SK-N-SH (cell line): ENCODE data around the gene TPSG1. TPM values are rescaled to one million over a fixed set of nuclear protein-coding genes. Genes with fewer than 3 reads are reported as not detected.

Experiments used
- CTCF ChIA-PET: fragments of 300-600, 350-600 bp; formaldehyde crosslinking; extraction: SDS; loops from one replicate; lab custom pipeline; 2021; lab: Yijun Ruan, JAX
- POLR2A ChIA-PET: fragments of 350-600 bp; sonication (Branson Sonifier 250); formaldehyde crosslinking; extraction: SDS; loops from one replicate; lab custom pipeline; 2020; ENCODE audit warnings: antibody characterized with exemption, inconsistent platforms; lab: Yijun Ruan, JAX
- DNase-seq: peaks from one replicate; pipeline ENCODE4 v3.0.0; 2012
- H2AFZ ChIP-seq: fragments of 200-600 bp; sonication (generic); 2 replicates; pipeline ENCODE4 v1.8.1; 2016; ENCODE audit warnings: antibody characterized with exemption, mild to moderate bottlenecking, low read depth
- H3F3A ChIP-seq: fragments of 200-600 bp; sonication (generic); replicated peaks from 2 replicates; pipeline ENCODE3; 2016; ENCODE audit warnings: antibody characterized with exemption, mild to moderate bottlenecking; ENCODE audit not compliant: insufficient read depth
- H3K27ac ChIP-seq, 2 experiments: fragments of 200-500 bp in 1 of 2; fragments of 200-600 bp in 1 of 2; sonication (Bioruptor generic) in 1 of 2; sonication (generic), shearing (Covaris generic) in 1 of 2; 2 replicates each; pipeline versions ENCODE4 v1.5.1 to v1.6.1; 2014 to 2016; ENCODE audit warnings: low read depth in 2 of 2, inconsistent platforms in 1 of 2, low read length in 1 of 2, mild to moderate bottlenecking in 1 of 2, mixed read lengths in 1 of 2
- H3K27me3 ChIP-seq: fragments of 200-600 bp; sonication (generic), shearing (Covaris generic); 2 replicates; pipeline ENCODE4 v1.6.1; 2016; ENCODE audit warnings: mixed run types; ENCODE audit not compliant: insufficient read depth
- H3K36me3 ChIP-seq, 2 experiments: fragments of 200-500 bp in 1 of 2; fragments of 200-600 bp in 1 of 2; sonication (Bioruptor generic) in 1 of 2; sonication (generic) in 1 of 2; replicated peaks in 1 of 2; 2 replicates each; pipeline versions ENCODE3 to v1.5.1; 2014 to 2016; ENCODE audit warnings: low read length in 1 of 2, mild to moderate bottlenecking in 1 of 2; ENCODE audit not compliant: insufficient read depth in 2 of 2, control insufficient read depth in 1 of 2
- H3K4me1 ChIP-seq, 2 experiments: fragments of 200-500 bp in 1 of 2; fragments of 200-600 bp in 1 of 2; sonication (Bioruptor generic) in 1 of 2; sonication (generic), shearing (Covaris generic) in 1 of 2; 2 replicates each; pipeline versions ENCODE4 v1.5.1 to v1.6.1; 2014 to 2016; ENCODE audit warnings: low read depth in 1 of 2, low read length in 1 of 2, mixed run types in 1 of 2; ENCODE audit not compliant: insufficient read depth in 2 of 2, control insufficient read depth in 1 of 2
- H3K4me2 ChIP-seq: fragments of 200-600 bp; sonication (generic), shearing (Covaris generic); 2 replicates; pipeline ENCODE4 v1.6.1; 2017; ENCODE audit warnings: mixed run types
- H3K4me3 ChIP-seq, 2 experiments: fragments of 200-500 bp in 1 of 2; fragments of 200-600 bp in 1 of 2; sonication (Bioruptor generic) in 1 of 2; sonication (generic), shearing (Covaris generic) in 1 of 2; 2 replicates each; pipeline versions ENCODE4 v1.5.1 to v1.8.1; 2014 to 2016; ENCODE audit warnings: low read depth in 2 of 2, inconsistent platforms in 1 of 2, low read length in 1 of 2, mild to moderate bottlenecking in 1 of 2, mixed read lengths in 1 of 2, moderate library complexity in 1 of 2
- H3K79me2 ChIP-seq: fragments of 200-600 bp; sonication (generic); 2 replicates; pipeline ENCODE4 v1.8.1; 2017; ENCODE audit warnings: mild to moderate bottlenecking; ENCODE audit not compliant: insufficient read depth
- H3K9ac ChIP-seq: fragments of 200-600 bp; sonication (generic); 2 replicates; pipeline ENCODE4 v1.6.1; 2017; ENCODE audit warnings: mixed run types
- H3K9me2 ChIP-seq: fragments of 200-600 bp; sonication (generic); 2 replicates; pipeline ENCODE4 v1.6.1; 2017; ENCODE audit warnings: mixed run types
- H3K9me3 ChIP-seq: fragments of 200-600 bp; sonication (generic); 2 replicates; pipeline ENCODE4 v1.6.1; 2017; ENCODE audit warnings: mixed run types, mild to moderate bottlenecking, moderate library complexity
- H4K20me1 ChIP-seq: fragments of 200-600 bp; sonication (generic); 2 replicates; pipeline ENCODE4 v1.6.1; 2017; ENCODE audit warnings: mild to moderate bottlenecking, mixed run types; ENCODE audit not compliant: insufficient read depth
- CTCF ChIP-seq: fragments of 200-600 bp; sonication (generic); IDR thresholded peaks from 2 replicates; pipeline ENCODE4 v1.6.1; 2017; ENCODE audit warnings: antibody characterized with exemption, mild to moderate bottlenecking, moderate library complexity
- FOXM1 ChIP-seq: IDR thresholded peaks from 2 replicates; pipeline ENCODE4 v1.4.0; 2012; ENCODE audit warnings: low read depth, mild to moderate bottlenecking
- GABPA ChIP-seq: IDR thresholded peaks from 2 replicates; pipeline ENCODE4 v1.4.0; 2012; ENCODE audit warnings: low read depth, mild to moderate bottlenecking
- IRF3 ChIP-seq: fragments of 150-350 bp; IDR thresholded peaks from 2 replicates; pipeline ENCODE4 v1.6.1; 2016; ENCODE audit warnings: mild to moderate bottlenecking, low read depth, low read length
- MAX ChIP-seq: IDR thresholded peaks from 2 replicates; pipeline ENCODE4 v1.4.0; 2012; ENCODE audit warnings: low read depth
- NFIC ChIP-seq: IDR thresholded peaks from 2 replicates; pipeline ENCODE4 v1.4.0; 2012; ENCODE audit warnings: borderline replicate concordance
- RAD21 ChIP-seq: IDR thresholded peaks from 2 replicates; pipeline ENCODE4 v1.6.1; 2012; ENCODE audit warnings: mild to moderate bottlenecking, low read length
- RCOR1 ChIP-seq: fragments of 150-350 bp; IDR thresholded peaks from 2 replicates; pipeline ENCODE4 v1.6.1; 2017; ENCODE audit warnings: antibody characterized with exemption, low read length
- RFX5 ChIP-seq: IDR thresholded peaks from 2 replicates; pipeline ENCODE4 v1.6.1; 2012; ENCODE audit warnings: mild to moderate bottlenecking, improper control_type of control experiment, low read length
- RXRA ChIP-seq: IDR thresholded peaks from 2 replicates; pipeline ENCODE4 v1.4.0; 2012; ENCODE audit warnings: low read depth, mild to moderate bottlenecking, borderline replicate concordance
- SMC3 ChIP-seq: IDR thresholded peaks from 2 replicates; pipeline ENCODE4 v1.6.1; 2012; ENCODE audit warnings: low read depth, low read length, improper control_type of control experiment
- TCF12 ChIP-seq: IDR thresholded peaks from 2 replicates; pipeline ENCODE4 v1.4.0; 2012
- TEAD4 ChIP-seq: IDR thresholded peaks from 2 replicates; pipeline ENCODE4 v1.4.0; 2012; ENCODE audit warnings: mild to moderate bottlenecking, borderline replicate concordance; ENCODE audit not compliant: insufficient read depth
- USF2 ChIP-seq: fragments of 150-350 bp; IDR thresholded peaks from 2 replicates; pipeline ENCODE4 v1.6.1; 2017; ENCODE audit warnings: antibody characterized with exemption, low read length, low read depth, borderline replicate concordance
- YY1 ChIP-seq: IDR thresholded peaks from 2 replicates; pipeline ENCODE4 v1.4.0; 2012; ENCODE audit warnings: low read depth, mild to moderate bottlenecking
- WGBS: methylation state at CpG from one replicate; pipeline ENCODE4 v1.1.6; 2017; ENCODE audit warnings: low lambda C conversion rate; 5-methylcytosine and 5-hydroxymethylcytosine counted together
- polyA plus RNA-seq, 3 experiments: library from polyadenylated mRNA; depleted of rRNA; stranded (reverse); fragments of >200 nt; gene quantifications; 2 replicates each; pipeline ENCODE4 v1.2.3, GENCODE V29; 2012

TPSG1 gene
- polyA plus RNA-seq, 1 of the 3 experiments (the other 2 are of a cell fraction) = not detected

GRCh38 chr16:1262210-1262845 lies 37.3 kb upstream of the TPSG1 start:
- no peak overlapping the region for H3K4me3 ChIP-seq
- H3K27ac ChIP-seq = no peak overlapping the region
- WGBS = 11% methylated on average over 7 of the region's 32 CpGs
- no peak overlapping the region for H3K9ac ChIP-seq
- H3K9me3 ChIP-seq = no peaks in the 10 kb centered on the region
- H3K4me1 ChIP-seq = peaks cover 0 to 2% of the 10 kb centered on the region in 2 experiments; a peak in 1 of 4 replicates
- H3K79me2 ChIP-seq = no peaks in the 10 kb centered on the region
- POLR2A ChIA-PET = interaction anchor here (0.6 kb wide), 1 partner anchor 35 kb away, joined by 4 read pairs; no protein-coding TSS in a partner anchor
- H3K27me3 ChIP-seq = peaks cover 59% of the 10 kb centered on the region
- TF ChIP-seq TCF12 = no peak
- no peak for TF ChIP-seq TEAD4
- no peak for TF ChIP-seq RXRA
- TF ChIP-seq RFX5 = no peak
- TF ChIP-seq RCOR1 = no peak
- CTCF ChIA-PET = no interaction called here
- no peaks in the 10 kb centered on the region for H3K9me2 ChIP-seq
- H4K20me1 ChIP-seq = no peaks in the 10 kb centered on the region
- DNase-seq = no peak
- H2AFZ ChIP-seq = no peak overlapping the region
- no peak overlapping the region for H3K4me2 ChIP-seq
- peaks cover 10% of the 10 kb centered on the region for H3F3A ChIP-seq
- no peaks in the 10 kb centered on the region for H3K36me3 ChIP-seq

GRCh38 chr16:1261131-1261892 lies 36.2 kb upstream of the TPSG1 start:
- H3K9me2 ChIP-seq = no peaks in the 10 kb centered on the region

More at GRCh38 chr16:1261131-1261892, 36.2 kb upstream of the TPSG1 start:
- ChIA-PET CTCF (no interaction called here), POLR2A (no interaction called here)
- H3K4me2 ChIP-seq = no peak overlapping the region
- WGBS = 28% methylated on average over 7 of the region's 47 CpGs
- H4K20me1 ChIP-seq = no peaks in the 10 kb centered on the region
- no peak overlapping the region for H3K27ac ChIP-seq
- no peak for DNase-seq
- no peak overlapping the region for H2AFZ ChIP-seq
- H3F3A ChIP-seq = peaks cover 10% of the 10 kb centered on the region
- no peaks in the 10 kb centered on the region for H3K9me3 ChIP-seq
- H3K79me2 ChIP-seq = no peaks in the 10 kb centered on the region
- no peak for TF ChIP-seq USF2
- TF ChIP-seq IRF3 = no peak
- TF ChIP-seq RAD21 = no peak
- no peak for TF ChIP-seq YY1
- no peak for TF ChIP-seq CTCF
- no peak for TF ChIP-seq MAX
- TF ChIP-seq SMC3 = no peak
- no peak for TF ChIP-seq TCF12
- TF ChIP-seq FOXM1 = no peak
- no peak for TF ChIP-seq GABPA
- no peak for TF ChIP-seq NFIC
- no peak overlapping the region for H3K4me3 ChIP-seq
- H3K9ac ChIP-seq = no peak overlapping the region
- peaks cover 0 to 2% of the 10 kb centered on the region in 2 experiments; a peak in 1 of 4 replicates for H3K4me1 ChIP-seq
- no peaks in the 10 kb centered on the region for H3K36me3 ChIP-seq
- H3K27me3 ChIP-seq = peaks cover 63% of the 10 kb centered on the region
